HepG2 (cell line): ENCODE results near the gene CDC40. TPM values are rescaled to one million over a fixed set of nuclear protein-coding genes. Genes with fewer than 3 reads are reported as not detected.

Source experiments
- AKAP8 ChIP-seq: sonication (generic); formaldehyde crosslinking; IDR thresholded peaks from 2 replicates; pipeline ENCODE4 v1.5.1; 2020; ENCODE audit warnings: mild to moderate bottlenecking, missing genetic modification reagents
- GABPA ChIP-seq, 2 experiments: IDR thresholded peaks; 2 replicates each; pipeline ENCODE4 v1.6.1; 2011 to 2016; ENCODE audit warnings: low read depth in 2 of 2, low read length in 1 of 2, missing biosample characterization in 1 of 2, missing genetic modification characterization in 1 of 2
- HDAC2 ChIP-seq: sonication (generic); formaldehyde crosslinking; IDR thresholded peaks from 2 replicates; pipeline ENCODE4 v1.4.0; 2020; ENCODE audit warnings: missing genetic modification reagents
- HNF4A ChIP-seq: sonication (generic); formaldehyde crosslinking; IDR thresholded peaks from 2 replicates; pipeline ENCODE4 v1.4.0; 2020; ENCODE audit warnings: missing genetic modification reagents
- HOXA5 ChIP-seq: sonication (generic); formaldehyde crosslinking; IDR thresholded peaks from 2 replicates; pipeline ENCODE4 v1.4.0; 2020; ENCODE audit warnings: missing genetic modification reagents
- KAT8 ChIP-seq: IDR thresholded peaks from 2 replicates; pipeline ENCODE4 v1.6.1; 2016; ENCODE audit warnings: missing genetic modification reagents, missing compliant biosample characterization
- PHB2 ChIP-seq: fragments of 450-650 bp; IDR thresholded peaks from 2 replicates; pipeline ENCODE4 v1.6.1; 2018; ENCODE audit not compliant: partially characterized antibody
- PHF8 ChIP-seq: sonication (generic); formaldehyde crosslinking; IDR thresholded peaks from 2 replicates; pipeline ENCODE4 v1.5.0; 2020; ENCODE audit warnings: missing genetic modification reagents
- ZNF207 ChIP-seq: fragments of 450-650 bp; IDR thresholded peaks from 2 replicates; pipeline ENCODE4 v1.6.1; 2016; ENCODE audit warnings: antibody characterized with exemption, borderline replicate concordance
- ZNF235 ChIP-seq: sonication (generic); formaldehyde crosslinking; IDR thresholded peaks from 2 replicates; pipeline ENCODE4 v1.8.1; 2023; ENCODE audit warnings: mild to moderate bottlenecking, missing genetic modification reagents, borderline replicate concordance
- ZNF441 ChIP-seq: sonication (generic); formaldehyde crosslinking; IDR thresholded peaks from 2 replicates; pipeline ENCODE4 v1.7.0; 2021; ENCODE audit warnings: missing genetic modification reagents, borderline replicate concordance
- ZNF616 ChIP-seq: sonication (generic); formaldehyde crosslinking; IDR thresholded peaks from 2 replicates; pipeline ENCODE4 v1.5.0; 2020; ENCODE audit warnings: low read depth, mild to moderate bottlenecking, missing genetic modification reagents
- ZNF619 ChIP-seq: sonication (generic); formaldehyde crosslinking; IDR thresholded peaks from 2 replicates; pipeline ENCODE4 v1.4.0; 2020; ENCODE audit warnings: mild to moderate bottlenecking, missing genetic modification reagents
- ZNF724P ChIP-seq: sonication (generic); formaldehyde crosslinking; IDR thresholded peaks from 2 replicates; pipeline ENCODE4 v1.8.0; 2022; ENCODE audit warnings: missing genetic modification reagents, borderline replicate concordance
- ZNF839 ChIP-seq: sonication (generic); formaldehyde crosslinking; IDR thresholded peaks from 2 replicates; pipeline ENCODE4 v1.4.0; 2020; ENCODE audit warnings: missing genetic modification reagents, mild to moderate bottlenecking, borderline replicate concordance
- polyA plus RNA-seq, 8 experiments: library from polyadenylated mRNA; depleted of rRNA in 3 of 8; stranded (reverse) in 7 of 8; unstranded in 1 of 8; fragments of >200 nt; fragmentation: Illumina TruSeq in 4 of 8; extraction: Trizol in 4 of 8; gene quantifications; 2 replicates each; pipeline versions ENCODE4 v1.2.1 to v1.2.3, GENCODE V29; 2011 to 2016; ENCODE audit warnings: low read depth in 4 of 8, missing spikeins in 1 of 8, mixed read lengths in 1 of 8; ENCODE audit not compliant: insufficient read depth in 1 of 8
- total RNA-seq, 5 experiments: library from RNA; depleted of rRNA; stranded (reverse); fragments of >200 nt; fragmentation: Illumina TruSeq; extraction: Trizol; gene quantifications; 2 replicates each; pipeline ENCODE4 v1.2.3, GENCODE V29; 2016; ENCODE audit warnings: low read depth in 1 of 5
- TF ChIP-seq, protein P1 (sequence below): sonication (generic); formaldehyde crosslinking; IDR thresholded peaks from 2 replicates; pipeline ENCODE4 v1.4.0; 2020; ENCODE audit warnings: missing genetic modification reagents; ENCODE audit errors: not compliant biosample characterization
- TF ChIP-seq, protein P2 (sequence below): sonication (generic); formaldehyde crosslinking; IDR thresholded peaks from 2 replicates; pipeline ENCODE4 v1.4.0; 2020; ENCODE audit warnings: missing genetic modification reagents
- TF ChIP-seq, protein P3 (sequence below): sonication (generic); formaldehyde crosslinking; IDR thresholded peaks from 2 replicates; pipeline ENCODE4 v1.4.0; 2020; ENCODE audit warnings: missing genetic modification reagents, borderline replicate concordance
- TF ChIP-seq, protein P4 (sequence below): sonication (generic); formaldehyde crosslinking; IDR thresholded peaks from 2 replicates; pipeline ENCODE4 v1.5.0; 2020; ENCODE audit warnings: mild to moderate bottlenecking, missing genetic modification reagents
- TF ChIP-seq, protein P5 (sequence below): sonication (generic); formaldehyde crosslinking; IDR thresholded peaks from 2 replicates; pipeline ENCODE4 v1.8.0; 2022; ENCODE audit warnings: mild to moderate bottlenecking, missing genetic modification reagents, moderate library complexity

CDC40 gene
- total and polyA plus RNA-seq, 2 of the 13 experiments (the other 11 are each of a cell fraction or from before 2014, with no cell fraction given): 11.4 to 21.5 TPM

DNA sequence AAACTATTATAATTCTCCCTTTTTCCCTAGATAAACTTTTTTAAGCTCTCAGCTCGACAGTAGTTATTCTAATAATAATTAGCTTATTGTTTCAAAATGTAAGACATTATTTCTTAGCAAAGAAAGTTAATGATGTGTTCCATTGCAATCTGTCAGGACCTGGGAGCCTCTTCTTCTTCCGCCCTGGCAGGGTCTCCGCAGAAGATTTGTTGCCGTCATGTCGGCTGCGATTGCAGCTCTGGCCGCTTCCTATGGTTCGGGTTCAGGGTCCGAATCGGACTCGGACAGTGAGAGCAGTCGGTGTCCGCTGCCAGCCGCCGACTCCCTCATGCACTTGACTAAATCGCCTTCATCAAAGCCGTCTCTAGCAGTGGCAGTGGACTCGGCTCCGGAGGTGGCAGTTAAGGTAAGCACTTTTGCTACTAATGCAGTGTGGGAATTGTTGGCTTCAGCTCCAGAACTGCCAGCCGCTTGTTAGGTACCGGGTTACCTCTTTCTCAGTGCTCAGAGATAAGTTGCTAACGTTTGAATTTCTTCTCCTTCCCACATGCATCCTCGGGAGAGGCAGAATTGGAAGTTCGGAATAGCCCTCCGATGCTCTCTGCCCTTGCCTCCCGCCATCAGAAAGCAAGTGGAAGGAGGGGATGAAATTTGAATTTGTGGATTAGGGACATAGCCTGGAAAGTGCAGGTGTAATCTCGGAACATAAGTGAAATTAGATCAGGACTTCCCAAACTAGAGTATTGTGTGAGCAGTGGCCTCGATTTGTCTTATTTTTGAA is at the start of gene CDC40 (continued):
- TF ChIP-seq ZNF619: no peak
- TF ChIP-seq, protein P1, sequence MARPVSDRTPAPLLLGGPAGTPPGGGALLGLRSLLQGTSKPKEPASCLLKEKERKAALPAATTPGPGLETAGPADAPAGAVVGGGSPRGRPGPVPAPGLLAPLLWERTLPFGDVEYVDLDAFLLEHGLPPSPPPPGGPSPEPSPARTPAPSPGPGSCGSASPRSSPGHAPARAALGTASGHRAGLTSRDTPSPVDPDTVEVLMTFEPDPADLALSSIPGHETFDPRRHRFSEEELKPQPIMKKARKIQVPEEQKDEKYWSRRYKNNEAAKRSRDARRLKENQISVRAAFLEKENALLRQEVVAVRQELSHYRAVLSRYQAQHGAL: no peak
- no peak for TF ChIP-seq AKAP8
- no peak for TF ChIP-seq ZNF207
- peak; percentile 67; the same call in 1 of the 2 replicates for TF ChIP-seq ZNF839
- TF ChIP-seq HNF4A (CRISPR knock-in tag): peak; percentile 68
- TF ChIP-seq, protein P2, sequence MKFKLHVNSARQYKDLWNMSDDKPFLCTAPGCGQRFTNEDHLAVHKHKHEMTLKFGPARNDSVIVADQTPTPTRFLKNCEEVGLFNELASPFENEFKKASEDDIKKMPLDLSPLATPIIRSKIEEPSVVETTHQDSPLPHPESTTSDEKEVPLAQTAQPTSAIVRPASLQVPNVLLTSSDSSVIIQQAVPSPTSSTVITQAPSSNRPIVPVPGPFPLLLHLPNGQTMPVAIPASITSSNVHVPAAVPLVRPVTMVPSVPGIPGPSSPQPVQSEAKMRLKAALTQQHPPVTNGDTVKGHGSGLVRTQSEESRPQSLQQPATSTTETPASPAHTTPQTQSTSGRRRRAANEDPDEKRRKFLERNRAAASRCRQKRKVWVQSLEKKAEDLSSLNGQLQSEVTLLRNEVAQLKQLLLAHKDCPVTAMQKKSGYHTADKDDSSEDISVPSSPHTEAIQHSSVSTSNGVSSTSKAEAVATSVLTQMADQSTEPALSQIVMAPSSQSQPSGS (CRISPR knock-in tag): peak; percentile 61; the same call in 1 of the 2 replicates
- peak; percentile 87 for TF ChIP-seq PHF8 (CRISPR knock-in tag)
- peak; percentile 66; the same call in 1 of the 2 replicates for TF ChIP-seq HDAC2 (CRISPR knock-in tag)
- TF ChIP-seq, protein P3, sequence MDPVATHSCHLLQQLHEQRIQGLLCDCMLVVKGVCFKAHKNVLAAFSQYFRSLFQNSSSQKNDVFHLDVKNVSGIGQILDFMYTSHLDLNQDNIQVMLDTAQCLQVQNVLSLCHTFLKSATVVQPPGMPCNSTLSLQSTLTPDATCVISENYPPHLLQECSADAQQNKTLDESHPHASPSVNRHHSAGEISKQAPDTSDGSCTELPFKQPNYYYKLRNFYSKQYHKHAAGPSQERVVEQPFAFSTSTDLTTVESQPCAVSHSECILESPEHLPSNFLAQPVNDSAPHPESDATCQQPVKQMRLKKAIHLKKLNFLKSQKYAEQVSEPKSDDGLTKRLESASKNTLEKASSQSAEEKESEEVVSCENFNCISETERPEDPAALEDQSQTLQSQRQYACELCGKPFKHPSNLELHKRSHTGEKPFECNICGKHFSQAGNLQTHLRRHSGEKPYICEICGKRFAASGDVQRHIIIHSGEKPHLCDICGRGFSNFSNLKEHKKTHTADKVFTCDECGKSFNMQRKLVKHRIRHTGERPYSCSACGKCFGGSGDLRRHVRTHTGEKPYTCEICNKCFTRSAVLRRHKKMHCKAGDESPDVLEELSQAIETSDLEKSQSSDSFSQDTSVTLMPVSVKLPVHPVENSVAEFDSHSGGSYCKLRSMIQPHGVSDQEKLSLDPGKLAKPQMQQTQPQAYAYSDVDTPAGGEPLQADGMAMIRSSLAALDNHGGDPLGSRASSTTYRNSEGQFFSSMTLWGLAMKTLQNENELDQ: peak; percentile 32; the same call in 1 of the 2 replicates
- TF ChIP-seq ZNF724P (CRISPR knock-in tag): 0 out of 2 replicates have a peak, but pooled peaks have one; percentile 1
- TF ChIP-seq ZNF616 (CRISPR knock-in tag): 0 out of 2 replicates have a peak, but pooled peaks have one; percentile 43
- TF ChIP-seq, protein P4, sequence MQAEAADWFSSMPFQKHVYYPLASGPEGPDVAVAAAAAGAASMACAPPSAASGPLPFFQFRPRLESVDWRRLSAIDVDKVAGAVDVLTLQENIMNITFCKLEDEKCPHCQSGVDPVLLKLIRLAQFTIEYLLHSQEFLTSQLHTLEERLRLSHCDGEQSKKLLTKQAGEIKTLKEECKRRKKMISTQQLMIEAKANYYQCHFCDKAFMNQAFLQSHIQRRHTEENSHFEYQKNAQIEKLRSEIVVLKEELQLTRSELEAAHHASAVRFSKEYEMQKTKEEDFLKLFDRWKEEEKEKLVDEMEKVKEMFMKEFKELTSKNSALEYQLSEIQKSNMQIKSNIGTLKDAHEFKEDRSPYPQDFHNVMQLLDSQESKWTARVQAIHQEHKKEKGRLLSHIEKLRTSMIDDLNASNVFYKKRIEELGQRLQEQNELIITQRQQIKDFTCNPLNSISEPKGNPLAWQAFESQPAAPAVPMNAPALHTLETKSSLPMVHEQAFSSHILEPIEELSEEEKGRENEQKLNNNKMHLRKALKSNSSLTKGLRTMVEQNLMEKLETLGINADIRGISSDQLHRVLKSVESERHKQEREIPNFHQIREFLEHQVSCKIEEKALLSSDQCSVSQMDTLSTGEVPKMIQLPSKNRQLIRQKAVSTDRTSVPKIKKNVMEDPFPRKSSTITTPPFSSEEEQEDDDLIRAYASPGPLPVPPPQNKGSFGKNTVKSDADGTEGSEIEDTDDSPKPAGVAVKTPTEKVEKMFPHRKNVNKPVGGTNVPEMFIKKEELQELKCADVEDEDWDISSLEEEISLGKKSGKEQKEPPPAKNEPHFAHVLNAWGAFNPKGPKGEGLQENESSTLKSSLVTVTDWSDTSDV (CRISPR knock-in tag): no peak
- TF ChIP-seq PHB2: no peak
- TF ChIP-seq HOXA5 (CRISPR knock-in tag): peak; percentile 54; the same call in 1 of the 2 replicates
- TF ChIP-seq, protein P5, sequence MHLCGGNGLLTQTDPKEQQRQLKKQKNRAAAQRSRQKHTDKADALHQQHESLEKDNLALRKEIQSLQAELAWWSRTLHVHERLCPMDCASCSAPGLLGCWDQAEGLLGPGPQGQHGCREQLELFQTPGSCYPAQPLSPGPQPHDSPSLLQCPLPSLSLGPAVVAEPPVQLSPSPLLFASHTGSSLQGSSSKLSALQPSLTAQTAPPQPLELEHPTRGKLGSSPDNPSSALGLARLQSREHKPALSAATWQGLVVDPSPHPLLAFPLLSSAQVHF (CRISPR knock-in tag): no peak
- peak; percentile 70; the same call in 1 of the 2 replicates for TF ChIP-seq ZNF441 (CRISPR knock-in tag)
- TF ChIP-seq KAT8 (CRISPR knock-in tag): peak; percentile 75
- TF ChIP-seq GABPA (IDR thresholded peaks at IDR 0.05; ENCODE audit: low read depth, low read length): no peak
- peak; percentile 67; the same call in 1 of the 2 replicates for TF ChIP-seq GABPA (CRISPR knock-in tag; IDR thresholded peaks at IDR 0.05; ENCODE audit: low read depth)
- TF ChIP-seq ZNF235 (CRISPR knock-in tag): no peak
